BE2C (cell line): ENCODE measurements around the gene ATP4A.

ENCODE experiments used
- DNase-seq: peaks from one replicate; pipeline ENCODE4 v3.0.0-alpha.2; 2020
- H3K27me3 ChIP-seq: fragments of 250-450 bp; sonication (Bioruptor Pico); 2 replicates; pipeline ENCODE4 v1.5.1; 2020; ENCODE audit warnings: mild to moderate bottlenecking
- H3K36me3 ChIP-seq: fragments of 250-450 bp; sonication (Bioruptor Pico); 2 replicates; pipeline ENCODE4 v1.5.1; 2020; ENCODE audit warnings: mild to moderate bottlenecking
- H3K4me1 ChIP-seq: fragments of 250-450 bp; sonication (Bioruptor Pico); 2 replicates; pipeline ENCODE4 v1.5.1; 2020
- H3K4me3 ChIP-seq: 2 replicates; pipeline ENCODE4 v1.5.1; 2011; ENCODE audit warnings: low read depth, low read length
- H3K9me3 ChIP-seq: fragments of 250-450 bp; sonication (Bioruptor Pico); 2 replicates; pipeline ENCODE4 v1.5.1; 2020
- TF ChIP-seq, protein P1 (sequence below): IDR thresholded peaks from 2 replicates; pipeline ENCODE4 v1.5.1; 2012; ENCODE audit warnings: mild to moderate bottlenecking, low read depth, low read length

Gene ATP4A

GRCh38 chr19:35542209-35542608, 21.2 kb downstream of the ATP4A start:
- Histone ChIP-seq H3K36me3 (peaks cover 8% of the 10 kb centered on the region), H3K4me1 (no peaks in the 10 kb centered on the region), H3K9me3 (no peaks in the 10 kb centered on the region), H3K27me3 (no peaks in the 10 kb centered on the region), H3K4me3 (no peak overlapping the region)
- TF ChIP-seq, protein P1, sequence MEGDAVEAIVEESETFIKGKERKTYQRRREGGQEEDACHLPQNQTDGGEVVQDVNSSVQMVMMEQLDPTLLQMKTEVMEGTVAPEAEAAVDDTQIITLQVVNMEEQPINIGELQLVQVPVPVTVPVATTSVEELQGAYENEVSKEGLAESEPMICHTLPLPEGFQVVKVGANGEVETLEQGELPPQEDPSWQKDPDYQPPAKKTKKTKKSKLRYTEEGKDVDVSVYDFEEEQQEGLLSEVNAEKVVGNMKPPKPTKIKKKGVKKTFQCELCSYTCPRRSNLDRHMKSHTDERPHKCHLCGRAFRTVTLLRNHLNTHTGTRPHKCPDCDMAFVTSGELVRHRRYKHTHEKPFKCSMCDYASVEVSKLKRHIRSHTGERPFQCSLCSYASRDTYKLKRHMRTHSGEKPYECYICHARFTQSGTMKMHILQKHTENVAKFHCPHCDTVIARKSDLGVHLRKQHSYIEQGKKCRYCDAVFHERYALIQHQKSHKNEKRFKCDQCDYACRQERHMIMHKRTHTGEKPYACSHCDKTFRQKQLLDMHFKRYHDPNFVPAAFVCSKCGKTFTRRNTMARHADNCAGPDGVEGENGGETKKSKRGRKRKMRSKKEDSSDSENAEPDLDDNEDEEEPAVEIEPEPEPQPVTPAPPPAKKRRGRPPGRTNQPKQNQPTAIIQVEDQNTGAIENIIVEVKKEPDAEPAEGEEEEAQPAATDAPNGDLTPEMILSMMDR, result no peak
- no peak for DNase-seq

- TF ChIP-seq, protein P1, result no peak
- no peaks in the 10 kb centered on the region for H3K4me1 ChIP-seq
- H3K4me3 ChIP-seq, result no peak overlapping the region
- peaks cover 3% of the 10 kb centered on the region; the same call in 1 of the 2 replicates for H3K36me3 ChIP-seq
- peaks cover 6% of the 10 kb centered on the region; the same call in 1 of the 2 replicates for H3K27me3 ChIP-seq
- no peak for DNase-seq
- H3K9me3 ChIP-seq, result 0 out of 2 replicates have a peak, but pooled peaks cover 3% of the 10 kb centered on the region
Observed at GRCh38 chr19:35540356-35540927, 23.0 kb downstream of the ATP4A start.

GRCh38 chr19:35539850-35540249, 23.6 kb downstream of the ATP4A start:
- TF ChIP-seq, protein P1, result no peak
- Histone ChIP-seq H3K4me1 (no peaks in the 10 kb centered on the region), H3K4me3 (no peak overlapping the region), H3K36me3 (no peaks in the 10 kb centered on the region; the same call in 1 of the 2 replicates), H3K9me3 (0 out of 2 replicates have a peak, but pooled peaks cover 3% of the 10 kb centered on the region), H3K27me3 (peaks cover 6% of the 10 kb centered on the region)
- no peak for DNase-seq

- TF ChIP-seq, protein P1, result no peak
- H3K27me3 ChIP-seq, result peaks cover 9% of the 10 kb centered on the region
- DNase-seq, result no peak
- no peaks in the 10 kb centered on the region for H3K4me1 ChIP-seq
- no peaks in the 10 kb centered on the region; the same call in 1 of the 2 replicates for H3K36me3 ChIP-seq
- H3K9me3 ChIP-seq, result 0 out of 2 replicates have a peak, but pooled peaks cover 3% of the 10 kb centered on the region
- no peak overlapping the region for H3K4me3 ChIP-seq
Observed at GRCh38 chr19:35539314-35539713, 24.1 kb downstream of the ATP4A start.

DNA sequence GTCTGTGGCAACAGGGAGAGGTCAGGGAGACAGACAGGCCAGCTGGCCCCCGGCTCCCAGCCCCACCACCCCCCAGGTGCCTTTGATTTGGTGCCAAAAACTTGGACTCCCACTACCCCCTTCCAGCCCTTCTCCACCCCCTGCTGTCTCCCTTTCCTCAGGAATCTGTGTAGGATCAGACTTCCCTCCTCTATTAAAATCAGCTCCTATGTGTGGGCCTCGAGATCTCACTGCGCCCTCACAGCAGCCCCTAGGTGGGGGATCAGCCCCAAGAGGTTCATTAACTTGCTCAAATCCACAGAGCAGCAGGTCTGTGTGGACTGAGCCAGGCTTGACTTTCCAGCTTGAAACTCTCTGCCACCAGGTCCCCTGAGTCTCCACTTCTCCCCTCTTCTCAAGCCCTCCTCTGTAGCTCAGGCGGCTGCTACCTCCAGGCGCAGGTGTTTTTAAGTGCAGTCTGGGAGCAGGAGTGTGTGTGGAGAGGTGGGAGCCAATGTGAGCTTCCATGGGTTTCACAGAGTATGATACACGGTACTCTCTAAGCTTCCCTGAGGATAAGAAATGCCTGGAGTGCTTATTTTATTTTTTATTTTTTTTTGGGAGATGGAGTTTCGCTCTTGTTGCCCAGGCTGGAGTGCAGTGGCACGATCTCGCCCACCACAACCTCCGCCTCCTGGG, 28.5 kb downstream of the ATP4A start:
- TF ChIP-seq, protein P1, result no peak
- H3K27me3 ChIP-seq, result peaks cover 48% of the 10 kb centered on the region
- no peak for DNase-seq

More for the DNA sequence above, 28.5 kb downstream of the ATP4A start:
- H3K9me3 ChIP-seq, result 0 out of 2 replicates have a peak, but pooled peaks cover 3% of the 10 kb centered on the region
- H3K4me1 ChIP-seq, result no peaks in the 10 kb centered on the region
- H3K4me3 ChIP-seq, result no peak overlapping the region
- no peaks in the 10 kb centered on the region for H3K36me3 ChIP-seq
